Dermis microvascular lymphatic vessel endothelial cell (primary cell): Measurements from ENCODE around the gene ZMYM5. TPM values are rescaled to one million over a fixed set of nuclear protein-coding genes. Genes with fewer than 3 reads are reported as not detected.
"Not testable (repeated sequence)": the region's sequence is repeated elsewhere in the genome, so short reads cannot be mapped to it uniquely, and the experiment has no call there.

ENCODE experiments used
- DNase-seq, 2 donors: peaks; one replicate each; pipeline versions ENCODE4 v3.0.0 to v3.0.0-alpha.2; 2010; ENCODE audit warnings: low read depth in 2 of 2
- total RNA-seq: library from RNA; depleted of rRNA; stranded (reverse); fragments of >200 nt; gene quantifications from 2 replicates; pipeline ENCODE4 v1.2.1, GENCODE V29; 2014

The ZMYM5 gene
- total RNA-seq: 8.3 and 8.6 TPM in 2 replicates

DNA sequence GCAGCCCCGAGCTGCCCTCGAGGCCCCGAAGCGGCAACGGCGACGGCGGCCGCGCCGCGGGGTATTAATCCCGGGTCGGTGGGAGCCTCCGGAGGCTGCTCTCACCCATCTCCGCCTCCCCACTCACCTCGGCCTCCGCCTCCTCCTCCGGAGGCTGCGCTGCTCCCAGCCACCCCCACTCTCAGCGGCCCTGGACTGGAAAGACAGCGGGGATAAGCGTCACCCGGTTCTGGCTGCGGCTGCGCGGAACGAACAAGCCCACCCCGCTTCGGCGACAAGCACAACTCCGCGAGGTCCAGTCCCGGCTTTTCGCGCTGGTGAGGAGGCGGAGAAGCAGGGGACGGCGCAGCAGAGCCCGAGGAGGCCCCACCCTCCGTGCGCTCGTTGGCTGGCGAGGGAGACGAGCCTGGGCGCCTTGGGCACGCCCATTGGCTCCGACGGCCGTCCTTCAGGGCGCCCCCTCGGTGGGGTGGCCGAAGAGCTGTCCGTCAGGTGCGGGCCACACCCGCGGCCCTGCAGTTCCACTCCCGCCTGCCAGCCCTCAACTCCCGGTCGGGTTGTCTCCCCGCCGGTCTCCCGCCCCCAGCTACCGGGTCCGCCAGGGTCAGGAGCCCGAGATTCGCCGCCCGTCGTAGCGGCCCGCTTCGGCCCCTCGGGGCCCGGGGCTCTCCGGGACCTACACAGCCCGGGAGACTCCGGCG is at the start of gene ZMYM5:
TSS of gene ZMYM5 (minus strand) at position 327 of the 701 bp plus-strand sequence. CDS start 11,469 bp downstream, outside the sequence.
- peak; percentile 98 to 100 for DNase-seq

DNA sequence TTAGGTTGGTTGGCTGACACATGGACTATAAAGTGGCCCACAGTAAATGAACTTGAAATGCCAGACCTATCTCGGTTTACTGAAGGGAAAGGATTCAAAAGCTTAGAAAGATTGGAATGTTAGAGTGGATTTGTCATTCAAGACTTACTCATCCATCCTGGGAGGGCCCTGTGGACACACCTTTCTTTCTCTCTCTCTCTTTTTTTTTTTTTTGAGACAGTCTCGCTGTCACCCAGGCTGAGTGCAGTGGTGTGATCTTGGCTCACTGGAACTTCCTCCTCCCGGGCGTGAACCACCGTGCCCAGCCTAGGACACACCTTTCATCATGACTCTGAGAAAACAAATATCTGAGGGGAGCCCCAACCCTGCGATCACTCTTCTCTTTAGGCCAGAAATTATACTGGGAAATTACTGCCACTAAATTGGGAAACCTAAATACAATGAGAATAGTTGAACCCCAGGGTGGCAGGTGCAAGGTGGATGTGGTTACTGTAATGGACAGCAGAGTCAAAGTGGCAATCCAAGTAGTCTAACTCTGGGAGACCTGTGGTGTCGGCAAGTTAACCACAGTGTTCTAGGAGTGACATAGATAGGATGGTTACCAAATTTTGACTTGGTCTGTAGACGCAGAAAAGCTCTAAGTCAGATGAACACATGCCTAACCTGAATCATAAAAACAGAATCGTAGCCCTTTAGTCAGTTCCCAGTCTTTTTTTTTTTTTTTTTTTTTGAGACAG is 47.1 kb upstream of the ZMYM5 start:
- DNase-seq: no peak

DNA sequence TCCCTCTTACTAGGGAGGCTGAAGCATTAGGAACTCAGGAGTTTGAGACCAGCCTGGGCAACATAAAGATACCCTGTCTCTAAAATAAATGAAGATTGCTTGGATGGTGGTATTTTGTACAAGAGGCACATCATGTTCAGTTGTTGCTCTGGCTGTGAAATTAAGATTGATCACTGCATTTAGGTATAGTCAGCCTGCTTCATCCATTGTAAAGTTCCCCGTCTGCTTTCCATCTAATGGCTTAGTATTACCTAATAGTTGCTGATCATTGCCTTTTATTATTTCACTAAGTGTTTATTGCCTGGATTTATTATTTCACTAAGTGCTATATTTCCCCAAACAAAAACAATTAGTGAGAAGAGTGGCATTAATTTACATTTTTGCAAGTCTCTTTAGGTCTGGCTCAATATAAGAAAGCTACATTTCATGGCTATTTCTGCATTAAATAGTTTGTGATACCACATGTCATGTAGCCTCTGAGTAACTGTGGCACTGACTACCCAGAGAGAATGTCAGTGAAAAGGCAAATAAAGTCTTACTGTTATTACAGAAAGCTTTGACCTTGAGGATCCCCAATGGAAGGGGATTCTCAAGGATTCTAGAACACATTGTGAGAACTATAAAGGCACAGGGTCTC is 45.0 kb upstream of the ZMYM5 start:
- DNase-seq: no peak

DNA sequence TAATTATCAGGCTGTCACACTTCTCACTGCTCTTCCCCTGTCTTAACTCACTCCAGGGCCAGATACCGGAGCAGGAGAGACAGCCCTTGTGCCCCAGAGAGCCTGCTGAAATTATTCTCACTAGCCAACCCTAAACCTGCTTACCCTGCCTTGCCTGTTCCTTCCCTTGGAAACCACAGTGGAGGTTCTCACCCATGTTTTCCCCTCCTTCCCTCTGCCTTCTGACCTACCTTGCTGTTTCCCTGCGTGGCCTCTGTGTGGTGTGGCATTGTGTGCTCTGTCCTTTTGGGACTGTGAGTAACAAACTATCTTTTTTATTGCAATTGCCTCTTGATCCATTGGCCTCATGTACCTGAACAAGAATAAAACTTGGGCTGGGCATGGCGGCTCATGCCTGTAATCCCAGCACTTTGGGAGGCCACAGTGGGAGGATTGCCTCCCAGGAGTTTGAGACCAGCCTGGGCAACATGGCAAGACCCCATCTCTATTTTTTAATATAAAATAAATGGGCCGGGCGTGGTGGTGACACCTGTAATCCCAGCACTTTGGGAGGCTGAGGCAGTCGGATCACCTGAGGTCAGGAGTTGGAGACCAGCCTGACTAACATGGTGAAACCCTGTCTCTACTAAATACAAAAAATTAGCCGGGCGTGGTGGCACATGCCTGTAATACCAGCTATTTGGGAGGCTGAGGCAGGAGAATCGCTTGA is 42.2 kb upstream of the ZMYM5 start:
- not testable (repeated sequence) for DNase-seq

DNA sequence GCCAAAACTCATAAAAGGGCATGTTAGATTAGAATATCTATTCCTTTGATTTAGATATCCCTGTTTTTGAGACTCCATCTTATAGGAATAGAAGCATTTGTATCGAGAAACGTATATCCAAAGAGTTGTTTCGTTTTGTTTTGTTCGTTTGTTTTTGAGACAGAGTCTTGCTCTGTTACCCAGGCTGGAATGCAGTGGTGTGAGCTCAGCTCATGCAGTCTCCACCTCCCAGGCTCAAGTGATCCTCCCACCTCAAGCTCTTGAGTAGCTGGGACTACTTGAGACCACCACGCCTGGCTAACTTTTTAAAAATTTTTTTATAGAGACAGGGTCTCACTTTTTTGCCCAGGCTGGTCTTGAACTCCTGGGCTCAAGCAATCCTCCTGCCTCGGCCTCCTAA is 26.6 kb upstream of the ZMYM5 start:
- no peak for DNase-seq

DNA sequence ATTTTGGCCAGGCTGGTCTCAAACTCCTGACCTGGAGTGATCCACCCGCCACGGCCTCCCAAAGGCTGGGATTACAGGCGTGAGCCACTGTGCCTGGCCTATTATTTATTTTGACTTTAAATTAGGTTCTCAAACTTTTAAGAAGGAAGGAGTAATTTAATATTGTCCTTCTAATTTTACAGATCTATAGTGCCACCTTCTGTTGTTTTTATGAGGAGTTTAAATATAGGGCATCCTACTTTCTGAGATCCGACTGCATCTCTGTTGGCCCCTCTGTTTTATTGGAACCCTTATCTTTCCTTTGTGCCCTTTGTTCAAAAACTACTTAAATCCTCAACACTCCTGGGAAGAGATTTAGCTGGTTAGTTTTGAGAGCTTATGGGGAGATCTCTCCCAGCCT is 25.4 kb upstream of the ZMYM5 start:
- DNase-seq: peak; percentile 6 to 12

DNA sequence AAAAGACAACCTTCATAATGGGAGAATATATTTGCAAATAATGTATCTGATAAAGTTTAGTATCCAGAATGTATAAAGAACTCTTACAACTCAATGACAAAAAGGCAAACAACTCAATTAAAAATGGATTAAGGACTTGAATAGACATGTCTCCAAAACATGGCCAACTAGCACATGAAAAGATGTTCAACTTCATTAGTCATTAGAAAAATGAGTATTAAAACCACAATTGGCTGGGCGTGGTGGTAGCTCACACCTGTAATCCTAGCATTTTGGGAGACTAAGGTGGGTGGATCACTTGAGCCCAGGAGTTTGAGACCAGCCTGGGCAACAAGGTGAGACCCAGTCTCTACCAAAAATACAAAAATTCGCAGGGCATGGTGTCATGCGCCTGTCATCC is 18.8 kb upstream of the ZMYM5 start:
- DNase-seq: no peak

DNA sequence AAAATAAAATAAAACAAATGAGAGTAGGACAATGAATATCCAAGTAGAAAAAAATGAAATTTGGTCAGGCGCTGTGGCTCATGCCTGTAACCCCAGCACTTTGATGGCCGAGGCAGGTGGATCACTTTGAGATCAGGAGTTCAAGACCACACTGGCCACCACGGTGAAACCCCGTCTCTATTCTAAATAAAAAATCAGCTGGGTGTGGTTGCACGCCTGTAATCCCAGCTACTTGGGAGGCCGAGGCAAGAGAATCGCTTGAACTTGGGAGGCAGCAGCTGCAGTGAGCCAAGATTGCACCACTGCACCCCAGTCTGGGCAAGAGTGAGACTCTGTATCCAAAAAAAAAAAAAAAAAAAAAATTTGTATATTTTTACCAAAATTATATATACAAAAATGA is 18.2 kb upstream of the ZMYM5 start:
- no peak for DNase-seq

DNA sequence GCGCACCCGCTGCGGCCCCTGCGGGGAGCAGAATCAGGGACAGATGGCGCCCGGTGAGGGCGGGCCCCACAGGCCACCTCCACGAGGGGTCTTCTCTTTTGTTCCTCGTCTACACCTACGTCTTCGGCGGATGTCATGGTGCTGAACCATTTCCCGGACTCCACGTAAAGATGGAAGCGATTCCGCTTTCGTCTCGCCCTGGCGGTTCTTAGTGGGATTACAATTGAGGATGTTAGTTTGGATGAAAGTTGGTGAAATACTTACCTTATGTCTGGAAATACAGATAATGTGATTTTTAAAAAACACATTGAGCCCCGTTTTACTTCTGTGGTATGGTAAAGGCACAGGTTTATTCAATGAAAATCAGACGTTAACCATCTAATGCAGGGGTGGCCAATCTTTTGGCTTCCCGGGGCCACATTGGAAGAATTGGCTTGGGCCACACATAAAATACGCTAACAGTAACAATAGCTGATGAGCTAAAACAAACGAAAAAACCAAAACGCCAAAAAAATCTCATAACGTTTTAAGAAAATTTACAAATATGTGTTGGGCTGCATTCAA is 1.4 kb upstream of the ZMYM5 start:
- peak; percentile 59 to 74 for DNase-seq

DNA sequence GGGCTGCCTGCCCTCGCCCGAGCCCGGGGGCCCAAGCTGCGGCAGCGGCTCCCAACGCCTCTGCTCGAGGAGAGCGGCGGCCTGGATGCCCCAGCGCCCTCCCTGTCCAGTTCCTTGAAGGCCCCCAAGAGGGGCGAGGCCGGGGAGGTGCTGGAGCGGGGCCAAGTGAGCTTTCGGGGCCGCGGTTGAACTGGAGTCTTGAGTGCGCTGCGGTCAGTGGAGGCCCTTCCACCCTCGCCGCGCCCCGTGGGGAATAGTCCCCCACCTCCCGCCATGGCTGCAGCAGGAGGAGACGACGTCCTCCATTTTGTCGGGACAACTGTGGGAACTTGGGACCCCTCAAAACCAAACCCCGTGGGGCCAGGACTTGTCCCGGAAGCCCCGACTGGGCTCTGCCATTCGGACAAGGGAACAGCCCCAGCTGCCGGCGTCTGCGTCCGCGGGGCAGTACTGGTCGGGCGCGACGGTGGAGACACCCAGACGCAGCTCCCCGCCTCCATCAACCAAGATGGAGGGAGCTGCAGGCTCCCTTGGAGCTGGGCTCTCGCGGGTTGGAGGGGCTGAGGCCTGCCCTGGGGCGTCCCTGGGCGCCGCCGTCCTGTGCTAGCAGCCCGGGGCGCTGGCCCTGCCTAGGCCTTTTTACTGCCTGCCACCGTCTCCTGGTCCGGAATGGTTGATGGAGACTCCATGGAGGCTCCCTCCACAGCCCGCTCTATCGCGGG is 736 bp upstream of the ZMYM5 start:
- DNase-seq: peak in 1 of 2 donors; percentile 77

DNA sequence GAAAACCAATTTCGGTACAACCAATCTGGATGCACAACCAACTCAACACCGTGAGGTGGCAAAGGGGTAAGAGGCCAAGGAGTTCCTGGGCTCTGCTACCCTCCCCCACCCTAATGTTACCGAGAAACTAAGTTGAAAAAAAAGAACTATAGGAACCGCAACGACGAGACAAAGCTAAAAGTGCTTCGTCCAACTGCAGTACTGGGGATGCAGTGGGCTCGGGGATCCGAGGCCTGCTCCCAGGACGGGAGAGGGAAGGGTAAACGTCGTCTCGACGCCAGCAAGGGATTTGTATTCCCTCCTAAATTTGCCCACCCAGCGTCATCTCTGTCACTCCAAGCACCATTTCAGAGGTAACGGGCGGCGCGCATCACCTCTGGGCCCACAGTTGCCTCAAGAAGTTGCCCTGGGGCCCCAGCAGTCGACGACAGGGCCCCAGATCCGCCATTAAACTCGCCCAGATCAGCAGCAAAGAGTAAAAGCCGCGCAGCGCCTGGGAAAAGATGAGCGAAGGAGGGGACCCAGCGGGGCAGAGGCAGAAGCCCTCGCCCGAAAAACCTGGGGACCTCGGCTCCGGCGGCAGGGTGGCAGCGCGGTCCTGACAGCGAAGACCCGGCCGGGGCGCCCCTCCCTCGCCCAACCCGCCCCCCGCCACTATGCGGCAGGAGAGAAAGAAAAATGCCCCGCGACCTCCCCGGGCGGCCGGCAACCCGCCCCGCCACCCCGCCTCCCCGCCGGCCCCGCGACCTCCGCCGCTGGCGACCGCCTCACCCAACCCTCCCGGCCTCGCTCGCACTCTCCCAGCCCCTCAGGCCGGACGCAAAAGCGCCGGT is 752 bp downstream of the ZMYM5 start:
- DNase-seq: peak in 1 of 2 donors; percentile 23

DNA sequence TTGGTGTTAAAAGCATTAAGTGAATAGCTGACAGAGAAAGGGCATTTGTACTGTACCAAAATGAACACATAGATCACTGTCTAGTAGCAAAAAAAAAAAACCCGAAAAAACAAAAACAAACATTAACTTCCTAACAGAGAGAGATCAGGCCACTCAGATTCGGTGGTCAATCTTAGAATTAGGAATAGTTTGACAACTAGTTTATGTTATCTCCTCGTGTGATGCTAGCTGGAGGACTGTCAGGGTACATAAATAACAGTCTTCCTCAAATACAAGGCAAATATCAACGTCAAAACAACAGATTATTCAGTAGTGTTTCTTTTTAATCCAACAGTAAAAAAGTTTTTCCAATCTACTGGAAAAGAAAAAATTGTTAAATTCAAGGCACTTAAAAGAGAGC is 1.7 kb downstream of the ZMYM5 start:
- no peak for DNase-seq

DNA sequence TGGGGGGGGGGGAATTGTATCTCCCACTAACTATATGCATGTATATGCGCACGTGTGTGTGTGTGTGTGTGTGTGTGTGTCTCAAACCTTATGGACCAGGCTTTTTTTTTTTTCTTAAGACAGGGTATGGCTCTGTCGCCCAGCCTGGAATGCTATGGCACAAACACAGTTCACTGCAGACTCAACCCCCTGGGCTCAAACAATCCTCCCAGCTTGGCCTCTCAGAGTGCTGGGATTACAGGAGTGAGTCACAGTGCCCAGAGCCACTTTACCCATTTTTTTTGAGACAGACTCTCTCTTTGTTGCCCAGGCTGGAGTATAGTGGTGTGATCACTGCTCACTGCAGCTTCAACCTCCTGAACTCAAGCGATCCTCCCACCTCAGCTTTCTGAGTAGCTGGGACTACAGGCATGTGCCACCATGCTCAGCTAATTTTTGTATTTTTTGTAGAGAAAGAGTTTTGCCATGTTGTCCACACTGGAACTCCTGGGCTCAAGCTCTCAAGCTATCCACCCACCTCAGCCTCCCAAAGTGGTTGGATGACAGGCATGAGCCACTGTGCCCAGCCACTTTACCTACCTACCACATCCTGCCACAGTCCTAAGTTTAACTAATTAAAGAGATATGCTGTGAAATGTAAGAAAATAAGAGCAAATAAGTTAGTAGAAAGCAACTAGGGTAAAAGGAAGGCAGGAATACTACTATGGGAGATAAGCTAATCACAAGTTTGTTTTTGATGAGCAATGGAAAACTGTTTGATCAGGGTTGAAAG is 2.4 kb downstream of the ZMYM5 start:
- DNase-seq: peak in 1 of 2 donors; percentile 51

DNA sequence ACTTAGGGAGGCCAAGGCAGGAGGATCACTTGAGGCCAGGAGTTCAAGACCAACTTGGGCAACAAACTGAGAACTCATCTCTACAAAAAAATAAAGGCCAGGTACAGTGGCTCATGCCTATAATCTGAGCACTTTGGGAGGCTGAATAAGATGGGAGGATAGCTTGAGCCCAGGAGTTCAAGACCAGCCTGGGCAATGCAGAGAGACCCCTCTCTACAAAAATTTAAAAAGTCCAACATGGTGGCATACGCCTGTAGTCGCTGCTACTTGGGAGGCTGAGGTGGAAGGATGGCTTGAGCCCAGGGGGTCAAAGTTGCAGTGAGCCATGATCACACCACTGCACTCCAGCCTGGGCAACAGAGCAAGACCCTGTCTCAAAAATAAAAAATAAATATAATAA is 5.8 kb downstream of the ZMYM5 start:
- not testable (repeated sequence) for DNase-seq

DNA sequence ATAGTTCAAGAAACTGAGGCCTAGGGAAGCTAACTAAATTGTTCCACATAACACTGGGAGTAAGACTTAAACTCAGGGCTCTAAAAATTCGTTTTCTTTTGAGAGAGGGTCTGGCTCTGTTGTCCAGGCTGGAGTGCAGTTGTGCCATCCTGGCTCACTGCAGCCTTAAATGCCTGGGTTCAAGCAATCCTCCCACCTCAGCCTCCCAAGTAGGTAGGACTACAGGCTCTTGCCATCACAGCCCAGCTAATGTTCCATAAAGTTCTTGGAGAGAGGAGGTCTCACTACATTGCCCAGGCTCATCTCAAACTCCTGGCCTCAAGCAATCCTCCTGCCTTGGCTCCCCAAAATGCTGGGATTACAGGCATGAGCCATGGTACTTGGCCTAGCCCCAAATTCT is 10.7 kb downstream of the ZMYM5 start:
- DNase-seq: no peak

DNA sequence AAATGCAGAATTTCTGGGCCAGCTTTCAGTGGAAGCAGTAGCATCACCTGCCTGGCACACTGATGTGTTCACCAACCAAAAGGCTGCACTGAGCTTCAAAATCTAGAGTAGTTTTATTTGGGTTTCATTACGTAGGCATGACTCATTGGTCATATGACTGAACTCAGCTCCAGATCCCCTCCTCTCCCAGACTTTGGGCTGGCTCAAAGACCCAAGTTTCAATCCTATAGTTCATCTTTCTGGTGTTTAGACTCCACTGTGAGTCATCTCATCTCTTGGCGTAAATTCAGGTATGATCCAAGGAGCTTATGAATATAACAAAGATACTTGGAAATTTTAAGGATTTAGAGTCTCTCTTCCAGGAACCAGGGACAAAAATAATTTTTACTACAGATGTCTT is 17.7 kb downstream of the ZMYM5 start:
- DNase-seq: peak in 1 of 2 donors; percentile 62

DNA sequence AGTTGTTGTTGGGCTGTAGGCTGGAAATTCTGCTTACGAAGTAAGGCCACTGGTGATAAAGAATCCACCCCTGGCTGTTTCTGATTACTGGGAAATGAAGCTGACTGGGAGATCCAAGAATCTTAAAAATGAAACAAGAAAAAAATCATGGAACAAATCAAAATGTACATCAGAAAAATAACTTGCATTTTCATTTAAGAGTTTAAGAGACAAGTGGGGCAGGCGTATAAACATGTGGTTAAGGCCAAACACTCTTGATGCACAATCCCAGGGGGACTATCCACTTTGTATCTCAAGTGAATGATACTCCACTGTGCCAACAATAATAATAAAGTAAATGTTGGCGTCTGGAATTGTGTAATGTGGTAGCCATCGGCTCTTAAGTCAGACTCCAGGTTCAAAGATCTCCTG is 24.6 kb downstream of the ZMYM5 start:
- no peak for DNase-seq

DNA sequence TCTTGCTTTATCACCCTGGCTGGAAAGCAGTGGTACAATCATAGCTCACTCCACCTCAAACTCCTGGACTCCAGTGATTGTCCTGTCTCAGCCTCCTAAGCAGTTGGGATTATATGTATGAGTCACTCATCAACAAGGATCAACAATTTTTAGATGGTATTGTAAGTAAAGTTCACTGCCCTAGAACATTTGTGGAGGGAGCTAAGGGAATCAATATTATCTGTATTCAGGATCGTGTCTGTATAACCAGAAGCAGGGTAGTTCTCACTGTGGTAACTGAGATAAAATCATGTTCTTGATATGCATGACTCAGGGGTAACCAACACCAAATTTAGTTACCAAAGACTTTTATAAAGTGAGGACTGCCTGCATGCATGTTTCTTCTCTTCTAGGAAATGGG is 27.0 kb downstream of the ZMYM5 start:
- no peak for DNase-seq

DNA sequence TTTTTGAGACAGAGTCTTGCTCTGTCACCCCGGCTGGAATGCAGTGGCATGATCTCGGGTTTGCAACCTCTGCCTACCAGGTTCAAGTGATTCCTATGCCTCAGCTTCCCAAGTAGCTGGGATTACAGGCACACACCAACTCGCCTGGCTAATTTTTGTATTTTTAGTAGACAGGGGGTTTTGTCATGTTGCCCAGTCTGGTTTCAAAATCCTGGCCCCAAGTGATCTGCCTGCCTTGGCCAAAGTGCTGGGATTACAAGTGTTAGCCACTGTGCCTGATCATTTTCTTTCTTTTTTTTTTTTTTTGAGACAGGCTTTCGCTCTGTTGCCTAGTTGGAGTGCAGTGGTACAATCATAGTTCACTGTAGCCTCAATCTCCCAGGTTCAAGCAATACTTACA is 28.7 kb downstream of the ZMYM5 start:
- DNase-seq: no peak
